Smooth muscle cell (in vitro differentiated cells): ENCODE measurements around the gene FAM161A. TPM values are rescaled to one million over a fixed set of nuclear protein-coding genes. Genes with fewer than 3 reads are reported as not detected.
A peak's percentile ranks its signal among the peaks of the same experiment; 100 is the strongest.

Source experiments
- DNase-seq: peaks from one replicate; lab custom pipeline; 2025; ENCODE audit not compliant: unreplicated experiment; lab: John Stamatoyannopoulos, UW
- H2AFZ ChIP-seq: fragments of 200-600 bp; sonication (generic); 2 replicates; pipeline ENCODE4 v1.6.0; 2016; ENCODE audit warnings: antibody characterized with exemption, low read depth, mild to moderate bottlenecking
- H3F3A ChIP-seq: fragments of 200-600 bp; sonication (generic); 2 replicates; pipeline ENCODE4 v1.6.0; 2017; ENCODE audit warnings: antibody characterized with exemption, low read depth
- H3K27ac ChIP-seq: fragments of 200-600 bp; sonication (generic); 2 replicates; pipeline ENCODE4 v1.5.1; 2016; ENCODE audit warnings: low read depth, mild to moderate bottlenecking
- H3K27me3 ChIP-seq: fragments of 200-600 bp; sonication (generic); 2 replicates; pipeline ENCODE4 v1.6.1; 2016; ENCODE audit warnings: low read depth, mild to moderate bottlenecking
- H3K36me3 ChIP-seq: fragments of 200-600 bp; sonication (generic); 2 replicates; pipeline ENCODE4 v1.5.1; 2016; ENCODE audit warnings: low read depth
- H3K4me1 ChIP-seq: fragments of 200-600 bp; sonication (generic); 2 replicates; pipeline ENCODE4 v1.5.1; 2016; ENCODE audit warnings: low read depth
- H3K4me2 ChIP-seq: fragments of 200-600 bp; sonication (generic); 2 replicates; pipeline ENCODE4 v1.6.0; 2016; ENCODE audit warnings: mild to moderate bottlenecking
- H3K4me3 ChIP-seq: fragments of 200-600 bp; sonication (generic); 2 replicates; pipeline ENCODE4 v1.5.1; 2016; ENCODE audit warnings: mild to moderate bottlenecking
- H3K79me2 ChIP-seq: fragments of 200-600 bp; sonication (generic); 2 replicates; pipeline ENCODE4 v1.6.0; 2016; ENCODE audit warnings: low read depth, mild to moderate bottlenecking
- H3K9ac ChIP-seq: fragments of 200-600 bp; sonication (generic); 2 replicates; pipeline ENCODE4 v1.6.0; 2016; ENCODE audit warnings: low read depth
- H3K9me3 ChIP-seq: fragments of 200-600 bp; sonication (generic); replicated peaks from 2 replicates; pipeline ENCODE4 v1.5.1; 2016; ENCODE audit warnings: low read depth
- H4K20me1 ChIP-seq: fragments of 200-600 bp; sonication (generic); 2 replicates; pipeline ENCODE4 v1.6.0; 2016; ENCODE audit warnings: low read depth
- CTCF ChIP-seq: fragments of 200-600 bp; sonication (generic); IDR thresholded peaks from 2 replicates; pipeline ENCODE4 v1.5.1; 2017; ENCODE audit warnings: borderline replicate concordance, mild to moderate bottlenecking, antibody characterized with exemption; ENCODE audit not compliant: insufficient read depth, poor library complexity, severe bottlenecking
- WGBS: methylation state at CpG from one replicate; pipeline ENCODE4 v1.1.7; 2016; ENCODE audit warnings: low lambda C conversion rate; 5-methylcytosine and 5-hydroxymethylcytosine counted together
- polyA plus RNA-seq: library from polyadenylated mRNA; unstranded; fragments of >200 nt; fragmentation: Nextera tagmentation; extraction: Ambion mirVana; gene quantifications from 2 replicates; pipeline ENCODE4 v1.2.1, GENCODE V29; 2016
- small RNA-seq: library from RNA; depleted of rRNA; stranded (forward); fragments of <200 nt; gene quantifications from one replicate; pipeline ENCODE3, GENCODE V24; 2014
- total RNA-seq: library from RNA; depleted of rRNA; stranded (reverse); fragments of >200 nt; gene quantifications from 2 replicates; pipeline ENCODE4 v1.2.3, GENCODE V29; 2014

The FAM161A gene
- total and polyA plus RNA-seq, 2 experiments from 2014 or later: 3.9 to 5.7 TPM

- Histone ChIP-seq H3K9me3 (no peaks in the 10 kb centered on the region), H3K4me1 (no peaks in the 10 kb centered on the region), H3K9ac (no peak overlapping the region), H2AFZ (no peak overlapping the region), H3K27me3 (no peaks in the 10 kb centered on the region), H3K27ac (no peak overlapping the region), H3F3A (no peaks in the 10 kb centered on the region), H3K4me3 (no peak overlapping the region), H4K20me1 (no peaks in the 10 kb centered on the region), H3K4me2 (no peak overlapping the region), H3K36me3 (no peaks in the 10 kb centered on the region), H3K79me2 (no peaks in the 10 kb centered on the region)
- 89% methylated on average over 4 of the region's 4 CpGs for WGBS
- TF ChIP-seq CTCF: no peak
- no peak for DNase-seq
These were observed 69.2 kb downstream of the FAM161A start for GRCh38 chr2:61784643-61785042.

- Histone ChIP-seq H3K27ac (no peak overlapping the region), H3K79me2 (no peaks in the 10 kb centered on the region), H3F3A (peaks cover under 1% of the 10 kb centered on the region), H3K27me3 (no peaks in the 10 kb centered on the region), H3K4me1 (no peaks in the 10 kb centered on the region), H3K36me3 (no peaks in the 10 kb centered on the region), H2AFZ (peak overlapping the region; percentile 62), H3K9me3 (no peaks in the 10 kb centered on the region), H4K20me1 (no peaks in the 10 kb centered on the region), H3K9ac (no peak overlapping the region), H3K4me2 (no peak overlapping the region), H3K4me3 (no peak overlapping the region)
- no peak for TF ChIP-seq CTCF
- WGBS: 88% methylated on average over 8 of the region's 8 CpGs
- DNase-seq: no peak
These were observed 77.8 kb downstream of the FAM161A start for GRCh38 chr2:61775956-61776570.

Small RNAs within 50 kb of the gene (small RNA-seq; reads per million reads assigned to genes)
- not detected for gene RPS24P7

Other genes with a start within 250 kb of the FAM161A start
- 164 and 180 TPM in 2 replicates for gene CCT4, start 34.6 kb upstream of the FAM161A start, total RNA-seq
- gene CCT4, start 34.6 kb upstream of the FAM161A start, polyA plus RNA-seq: 109 and 117 TPM in 2 replicates
- 37.9 and 50.6 TPM in 2 replicates for gene COMMD1, start 51.6 kb upstream of the FAM161A start, total RNA-seq
- 73.8 and 82.9 TPM in 2 replicates for gene COMMD1, start 51.6 kb upstream of the FAM161A start, polyA plus RNA-seq